HepG2 (cell line): ENCODE results near the gene DAG1. TPM values are rescaled to one million over a fixed set of nuclear protein-coding genes. Genes with fewer than 3 reads are reported as not detected.

Experiments used
- ATAC-seq: fragments of 200-7000 bp; cut with Tn5 transposase; 3 replicates; pipeline ENCODE4 v1.9.1; 2020; ENCODE audit warnings: mild to moderate bottlenecking, moderate library complexity
- BruUV-seq: library from RNA; stranded (reverse); fragments of 400-500 nt; replicated peaks from 2 replicates; lab custom pipeline; 2021; lab: Mats Ljungman, UMichigan
- CTCF ChIA-PET: fragments of 300-600 bp; formaldehyde crosslinking; extraction: SDS; loops from one replicate; lab custom pipeline; 2021; ENCODE audit warnings: low total read pairs, inconsistent platforms, low intra/inter-chr PET ratio; lab: Yijun Ruan, JAX
- POLR2A ChIA-PET: fragments of 350-600 bp; sonication (Branson Sonifier 250); formaldehyde crosslinking; loops from one replicate; lab custom pipeline; 2020; ENCODE audit warnings: antibody characterized with exemption, inconsistent platforms; lab: Yijun Ruan, JAX
- DNase-seq: peaks from one replicate; pipeline ENCODE4 v3.0.0-alpha.2; 2015; ENCODE audit warnings: low spot score
- FAIRE-seq: peaks from 3 replicates; lab custom pipeline; 2011; peaks lifted over from hg19 to GRCh38; lab: Jason Lieb, UNC
- H2AFZ ChIP-seq: one replicate; pipeline ENCODE4 v1.6.1; 2011; ENCODE audit warnings: low read length, inconsistent platforms
- H3K27ac ChIP-seq: fragments of 300-600 bp; 3 replicates; pipeline ENCODE4 v1.8.0; 2011; ENCODE audit warnings: mixed run types, mild to moderate bottlenecking, mixed read lengths, low read length, inconsistent platforms; ENCODE audit not compliant: insufficient read depth; ENCODE audit errors: extremely low read length
- H3K27me3 ChIP-seq, 2 experiments: fragments of 200-600 bp in 1 of 2; 2 replicates in 1 of 2; 3 replicates in 1 of 2; pipeline versions ENCODE4 v1.6.0 to v1.8.0; 2011; ENCODE audit warnings: low read length in 2 of 2, mild to moderate bottlenecking in 2 of 2, moderate library complexity in 2 of 2, inconsistent platforms in 1 of 2; ENCODE audit not compliant: insufficient read depth in 2 of 2, control insufficient read depth in 1 of 2
- H3K36me3 ChIP-seq, 2 experiments: fragments of 200-600 bp in 1 of 2; replicated peaks in 1 of 2; 2 replicates in 1 of 2; 3 replicates in 1 of 2; pipeline versions ENCODE4 v1.5.1 to v1.8.0; 2011; ENCODE audit warnings: low read length in 2 of 2, inconsistent platforms in 1 of 2; ENCODE audit not compliant: insufficient read depth in 2 of 2, control insufficient read depth in 1 of 2
- H3K4me1 ChIP-seq: 2 replicates; pipeline ENCODE4 v1.5.1; 2012; ENCODE audit warnings: low read length, inconsistent platforms; ENCODE audit not compliant: insufficient read depth
- H3K4me2 ChIP-seq: 2 replicates; pipeline ENCODE4 v1.6.0; 2011; ENCODE audit warnings: low read depth, low read length, inconsistent platforms
- H3K4me3 ChIP-seq, 3 experiments: fragments of 200-600 bp in 1 of 3; sonication (generic), shearing (Covaris generic) in 1 of 3; replicated peaks in 1 of 3; 2 replicates each; pipeline ENCODE4 v1.5.1; 2011 to 2016; ENCODE audit warnings: low read length in 3 of 3, inconsistent platforms in 2 of 3, low read depth in 2 of 3, mild to moderate bottlenecking in 2 of 3, control low read depth in 1 of 3, mixed read lengths in 1 of 3; ENCODE audit not compliant: insufficient read depth in 1 of 3
- H3K79me2 ChIP-seq: one replicate; pipeline ENCODE4 v1.6.1; 2011; ENCODE audit warnings: low read length, inconsistent platforms; ENCODE audit not compliant: insufficient read depth
- H3K9ac ChIP-seq: 2 replicates; pipeline ENCODE4 v1.6.0; 2011; ENCODE audit warnings: mild to moderate bottlenecking, low read depth, low read length, inconsistent platforms; ENCODE audit not compliant: insufficient read depth
- H3K9me3 ChIP-seq: 2 replicates; pipeline ENCODE4 v1.5.1; 2012; ENCODE audit warnings: mild to moderate bottlenecking, low read length
- H4K20me1 ChIP-seq: 2 replicates; pipeline ENCODE4 v1.6.0; 2011; ENCODE audit warnings: inconsistent platforms, mild to moderate bottlenecking, low read length, moderate library complexity; ENCODE audit not compliant: insufficient read depth
- ARHGAP35 ChIP-seq: sonication (generic); formaldehyde crosslinking; IDR thresholded peaks from 2 replicates; pipeline ENCODE4 v1.9.0; 2022; ENCODE audit warnings: mild to moderate bottlenecking, inconsistent platforms, moderate library complexity, missing genetic modification reagents, borderline replicate concordance
- CREB1 ChIP-seq, 2 experiments: fragments of 450-650 bp in 1 of 2; IDR thresholded peaks; 2 replicates each; pipeline ENCODE4 v1.6.1; 2016 to 2017; ENCODE audit warnings: control low read depth in 1 of 2, mild to moderate bottlenecking in 1 of 2, missing compliant biosample characterization in 1 of 2, missing genetic modification characterization in 1 of 2
- HOXA9 ChIP-seq: sonication (generic); formaldehyde crosslinking; IDR thresholded peaks from 2 replicates; pipeline ENCODE4 v1.8.1; 2022; ENCODE audit warnings: missing genetic modification reagents, mild to moderate bottlenecking, moderate library complexity, borderline replicate concordance
- MEIS1 ChIP-seq: sonication (generic); formaldehyde crosslinking; IDR thresholded peaks from 2 replicates; pipeline ENCODE4 v1.9.0; 2021; ENCODE audit warnings: mild to moderate bottlenecking, missing genetic modification reagents, moderate library complexity, borderline replicate concordance
- MIXL1 ChIP-seq: IDR thresholded peaks from 2 replicates; pipeline ENCODE4 v1.6.1; 2016
- NFKB2 ChIP-seq: sonication (generic); formaldehyde crosslinking; IDR thresholded peaks from 2 replicates; pipeline ENCODE4 v1.4.0; 2020; ENCODE audit warnings: missing genetic modification reagents, borderline replicate concordance
- PHF8 ChIP-seq: sonication (generic); formaldehyde crosslinking; IDR thresholded peaks from 2 replicates; pipeline ENCODE4 v1.5.0; 2020; ENCODE audit warnings: missing genetic modification reagents
- SMAD9 ChIP-seq: sonication (generic); formaldehyde crosslinking; IDR thresholded peaks from 2 replicates; pipeline ENCODE4 v1.5.1; 2020; ENCODE audit warnings: mild to moderate bottlenecking, missing genetic modification reagents
- ZKSCAN8 ChIP-seq: IDR thresholded peaks from 2 replicates; pipeline ENCODE4 v1.6.1; 2016; ENCODE audit warnings: borderline replicate concordance, missing genetic modification reagents, missing compliant biosample characterization
- ZMYM2 ChIP-seq: sonication (generic); formaldehyde crosslinking; IDR thresholded peaks from 2 replicates; pipeline ENCODE4 v1.8.0; 2022; ENCODE audit warnings: mild to moderate bottlenecking, missing genetic modification reagents
- ZNF143 ChIP-seq: sonication (generic); formaldehyde crosslinking; IDR thresholded peaks from 2 replicates; pipeline ENCODE4 v1.4.0; 2020; ENCODE audit warnings: missing genetic modification reagents
- ZNF746 ChIP-seq: sonication (generic); formaldehyde crosslinking; IDR thresholded peaks from 2 replicates; pipeline ENCODE4 v1.8.0; 2022; ENCODE audit warnings: mild to moderate bottlenecking, missing genetic modification reagents
- WGBS: methylation state at CpG from one replicate; pipeline ENCODE4 v1.1.6; 2017; ENCODE audit warnings: low lambda C conversion rate; 5-methylcytosine and 5-hydroxymethylcytosine counted together
- in situ Hi-C: cut with HindIII; loops from 2 replicates; pipeline ENCODE4 v1.10.0; 2017; ENCODE audit warnings: low pct_unique_long_range_greater_than_20kb; ENCODE audit not compliant: extremely low pct_ligation_motif_present
- intact Hi-C: fragments of 100-400 bp; cut with micrococcal nuclease; formaldehyde crosslinking; loops from one replicate; pipeline ENCODE4 v1.10.0; 2022; ENCODE audit not compliant: unreplicated experiment
- polyA plus RNA-seq, 8 experiments: library from polyadenylated mRNA; depleted of rRNA in 3 of 8; stranded (reverse) in 7 of 8; unstranded in 1 of 8; fragments of >200 nt; fragmentation: Illumina TruSeq in 4 of 8; extraction: Trizol in 4 of 8; gene quantifications; 2 replicates each; pipeline versions ENCODE4 v1.2.1 to v1.2.3, GENCODE V29; 2011 to 2016; ENCODE audit warnings: low read depth in 4 of 8, missing spikeins in 1 of 8, mixed read lengths in 1 of 8; ENCODE audit not compliant: insufficient read depth in 1 of 8
- total RNA-seq, 5 experiments: library from RNA; depleted of rRNA; stranded (reverse); fragments of >200 nt; fragmentation: Illumina TruSeq; extraction: Trizol; gene quantifications; 2 replicates each; pipeline ENCODE4 v1.2.3, GENCODE V29; 2016; ENCODE audit warnings: low read depth in 1 of 5
- TF ChIP-seq, protein P1 (sequence below): sonication (generic); formaldehyde crosslinking; IDR thresholded peaks from 2 replicates; pipeline ENCODE4; 2020; ENCODE audit warnings: missing genetic modification reagents, mild to moderate bottlenecking, borderline replicate concordance
- TF ChIP-seq, protein P2 (sequence below): sonication (generic); formaldehyde crosslinking; IDR thresholded peaks from 2 replicates; pipeline ENCODE4 v1.5.0; 2020; ENCODE audit warnings: missing genetic modification reagents, mild to moderate bottlenecking, borderline replicate concordance
- TF ChIP-seq, protein P3 (sequence below): sonication (generic); formaldehyde crosslinking; IDR thresholded peaks from 2 replicates; pipeline ENCODE4 v1.4.0; 2020; ENCODE audit warnings: low read depth, missing genetic modification reagents

The DAG1 gene
- total and polyA plus RNA-seq, 2 of the 13 experiments (the other 11 are each of a cell fraction or from before 2014, with no cell fraction given), result 47.3 to 50.4 TPM

DNA sequence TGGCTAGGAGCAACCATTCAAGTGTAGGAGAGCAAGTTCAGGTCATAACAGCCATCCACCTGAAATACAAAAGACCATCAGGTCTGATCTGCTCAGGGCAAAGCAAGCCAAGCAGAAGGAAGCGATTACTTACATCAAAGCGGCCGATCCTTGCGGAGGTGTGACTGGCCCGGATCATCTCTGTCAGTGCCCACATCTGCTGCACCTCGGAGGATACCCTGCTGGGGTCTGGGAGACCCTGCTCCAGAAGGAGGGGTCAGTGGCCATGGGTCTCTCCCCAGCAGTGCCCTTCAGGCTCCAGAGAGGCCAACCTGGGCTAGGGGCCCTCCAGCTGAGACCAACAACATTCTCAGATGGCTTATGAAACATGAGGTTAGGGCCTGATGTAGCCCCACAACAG is 45.3 kb upstream of the DAG1 start:
- H3K4me1 ChIP-seq, result peaks cover 46% of the 10 kb centered on the region
- no peak for TF ChIP-seq HOXA9 (CRISPR knock-in tag)
- no peak for TF ChIP-seq SMAD9 (CRISPR knock-in tag)
- no peak for TF ChIP-seq ZNF746
- TF ChIP-seq ARHGAP35, result no peak
- no peak for TF ChIP-seq MEIS1
- TF ChIP-seq, protein P1, sequence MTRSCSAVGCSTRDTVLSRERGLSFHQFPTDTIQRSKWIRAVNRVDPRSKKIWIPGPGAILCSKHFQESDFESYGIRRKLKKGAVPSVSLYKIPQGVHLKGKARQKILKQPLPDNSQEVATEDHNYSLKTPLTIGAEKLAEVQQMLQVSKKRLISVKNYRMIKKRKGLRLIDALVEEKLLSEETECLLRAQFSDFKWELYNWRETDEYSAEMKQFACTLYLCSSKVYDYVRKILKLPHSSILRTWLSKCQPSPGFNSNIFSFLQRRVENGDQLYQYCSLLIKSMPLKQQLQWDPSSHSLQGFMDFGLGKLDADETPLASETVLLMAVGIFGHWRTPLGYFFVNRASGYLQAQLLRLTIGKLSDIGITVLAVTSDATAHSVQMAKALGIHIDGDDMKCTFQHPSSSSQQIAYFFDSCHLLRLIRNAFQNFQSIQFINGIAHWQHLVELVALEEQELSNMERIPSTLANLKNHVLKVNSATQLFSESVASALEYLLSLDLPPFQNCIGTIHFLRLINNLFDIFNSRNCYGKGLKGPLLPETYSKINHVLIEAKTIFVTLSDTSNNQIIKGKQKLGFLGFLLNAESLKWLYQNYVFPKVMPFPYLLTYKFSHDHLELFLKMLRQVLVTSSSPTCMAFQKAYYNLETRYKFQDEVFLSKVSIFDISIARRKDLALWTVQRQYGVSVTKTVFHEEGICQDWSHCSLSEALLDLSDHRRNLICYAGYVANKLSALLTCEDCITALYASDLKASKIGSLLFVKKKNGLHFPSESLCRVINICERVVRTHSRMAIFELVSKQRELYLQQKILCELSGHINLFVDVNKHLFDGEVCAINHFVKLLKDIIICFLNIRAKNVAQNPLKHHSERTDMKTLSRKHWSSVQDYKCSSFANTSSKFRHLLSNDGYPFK (CRISPR knock-in tag), result no peak
- no peak for TF ChIP-seq ZKSCAN8 (CRISPR knock-in tag)
- TF ChIP-seq, protein P2, sequence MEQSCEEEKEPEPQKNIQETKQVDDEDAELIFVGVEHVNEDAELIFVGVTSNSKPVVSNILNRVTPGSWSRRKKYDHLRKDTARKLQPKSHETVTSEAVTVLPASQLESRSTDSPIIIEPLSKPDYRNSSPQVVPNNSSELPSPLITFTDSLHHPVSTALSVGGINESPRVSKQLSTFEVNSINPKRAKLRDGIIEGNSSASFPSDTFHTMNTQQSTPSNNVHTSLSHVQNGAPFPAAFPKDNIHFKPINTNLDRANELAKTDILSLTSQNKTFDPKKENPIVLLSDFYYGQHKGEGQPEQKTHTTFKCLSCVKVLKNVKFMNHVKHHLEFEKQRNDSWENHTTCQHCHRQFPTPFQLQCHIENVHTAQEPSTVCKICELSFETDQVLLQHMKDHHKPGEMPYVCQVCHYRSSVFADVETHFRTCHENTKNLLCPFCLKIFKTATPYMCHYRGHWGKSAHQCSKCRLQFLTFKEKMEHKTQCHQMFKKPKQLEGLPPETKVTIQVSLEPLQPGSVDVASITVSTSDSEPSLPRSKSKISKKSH (CRISPR knock-in tag), result no peak
- TF ChIP-seq ZMYM2, result no peak
- no peak for TF ChIP-seq ZNF143 (CRISPR knock-in tag)
- no peak for TF ChIP-seq CREB1 (IDR thresholded peaks at IDR 0.05)
- no peak for TF ChIP-seq CREB1 (CRISPR knock-in tag; IDR thresholded peaks at IDR 0.05)
- TF ChIP-seq, protein P3, sequence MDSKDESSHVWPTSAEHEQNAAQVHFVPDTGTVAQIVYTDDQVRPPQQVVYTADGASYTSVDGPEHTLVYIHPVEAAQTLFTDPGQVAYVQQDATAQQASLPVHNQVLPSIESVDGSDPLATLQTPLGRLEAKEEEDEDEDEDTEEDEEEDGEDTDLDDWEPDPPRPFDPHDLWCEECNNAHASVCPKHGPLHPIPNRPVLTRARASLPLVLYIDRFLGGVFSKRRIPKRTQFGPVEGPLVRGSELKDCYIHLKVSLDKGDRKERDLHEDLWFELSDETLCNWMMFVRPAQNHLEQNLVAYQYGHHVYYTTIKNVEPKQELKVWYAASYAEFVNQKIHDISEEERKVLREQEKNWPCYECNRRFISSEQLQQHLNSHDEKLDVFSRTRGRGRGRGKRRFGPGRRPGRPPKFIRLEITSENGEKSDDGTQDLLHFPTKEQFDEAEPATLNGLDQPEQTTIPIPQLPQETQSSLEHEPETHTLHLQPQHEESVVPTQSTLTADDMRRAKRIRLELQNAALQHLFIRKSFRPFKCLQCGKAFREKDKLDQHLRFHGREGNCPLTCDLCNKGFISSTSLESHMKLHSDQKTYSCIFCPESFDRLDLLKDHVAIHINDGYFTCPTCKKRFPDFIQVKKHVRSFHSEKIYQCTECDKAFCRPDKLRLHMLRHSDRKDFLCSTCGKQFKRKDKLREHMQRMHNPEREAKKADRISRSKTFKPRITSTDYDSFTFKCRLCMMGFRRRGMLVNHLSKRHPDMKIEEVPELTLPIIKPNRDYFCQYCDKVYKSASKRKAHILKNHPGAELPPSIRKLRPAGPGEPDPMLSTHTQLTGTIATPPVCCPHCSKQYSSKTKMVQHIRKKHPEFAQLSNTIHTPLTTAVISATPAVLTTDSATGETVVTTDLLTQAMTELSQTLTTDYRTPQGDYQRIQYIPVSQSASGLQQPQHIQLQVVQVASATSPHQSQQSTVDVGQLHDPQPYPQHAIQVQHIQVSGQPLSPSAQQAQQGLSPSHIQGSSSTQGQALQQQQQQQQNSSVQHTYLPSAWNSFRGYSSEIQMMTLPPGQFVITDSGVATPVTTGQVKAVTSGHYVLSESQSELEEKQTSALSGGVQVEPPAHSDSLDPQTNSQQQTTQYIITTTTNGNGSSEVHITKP (CRISPR knock-in tag), result no peak
- TF ChIP-seq NFKB2 (CRISPR knock-in tag), result no peak
- TF ChIP-seq MIXL1 (CRISPR knock-in tag), result no peak
- no peak for TF ChIP-seq PHF8 (CRISPR knock-in tag)
- TF ChIP-seq, all 625 proteins: peak for 0
- WGBS, result 80% methylated on average over 1 of the region's 6 CpGs
- CTCF ChIA-PET, result no interaction called here
- no peaks in the 10 kb centered on the region; a peak in 2 of 5 replicates for H3K27me3 ChIP-seq
- no peak overlapping the region for H3K9ac ChIP-seq
- no TSS peak for BruUV-seq
- ATAC-seq, result no peak
- intact Hi-C loops, result no loop called here
- no peak for FAIRE-seq
- peaks cover 0 to 2% of the 10 kb centered on the region in 2 experiments; a peak in 1 of 5 replicates for H3K36me3 ChIP-seq
- in situ Hi-C loops, result loop anchor here (25.0 kb wide), 2 partner anchors 88 to 263 kb away; partner anchors contain the start of genes CCDC71, KLHDC8B and USP4
- H4K20me1 ChIP-seq, result no peaks in the 10 kb centered on the region
- H3K4me3 ChIP-seq, result no peak overlapping the region
- POLR2A ChIA-PET, result interaction anchor here (1.4 kb wide), 1 partner anchor 85 kb away, joined by 6 read pairs; the partner anchor contains the start of gene USP4
- DNase-seq, result no peak
- H2AFZ ChIP-seq, result no peak overlapping the region
- H3K27ac ChIP-seq, result no peak overlapping the region
- peaks cover 3% of the 10 kb centered on the region for H3K79me2 ChIP-seq
- H3K4me2 ChIP-seq, result no peak overlapping the region
- H3K9me3 ChIP-seq, result no peaks in the 10 kb centered on the region
